PC-3 (cell line): ENCODE measurements around the gene UBE2B. TPM values are rescaled to one million over a fixed set of nuclear protein-coding genes. Genes with fewer than 3 reads are reported as not detected.

Experiments used
- ATAC-seq: fragments of 200-7000 bp; cut with Tn5 transposase; 2 replicates; pipeline ENCODE4 v1.9.1; 2020; ENCODE audit warnings: mild to moderate bottlenecking, moderate library complexity
- Bru-seq: library from RNA; stranded (reverse); fragments of 400-500 nt; gene quantifications from one replicate; lab custom pipeline; 2021; lab: Mats Ljungman, UMichigan
- BruChase-seq, 2 experiments: library from RNA; stranded (reverse); fragments of 400-500 nt; gene quantifications; one replicate each; lab custom pipeline; 2021; lab: Mats Ljungman, UMichigan
- BruUV-seq: library from RNA; stranded (reverse); fragments of 400-500 nt; replicated peaks from 2 replicates; lab custom pipeline; 2021; lab: Mats Ljungman, UMichigan
- CTCF ChIA-PET: fragments of 300-600 bp; sonication (Branson Sonifier 250); formaldehyde crosslinking; loops from one replicate; lab custom pipeline; 2022; ENCODE audit warnings: antibody characterized with exemption; lab: Charles Lee
- POLR2A ChIA-PET: fragments of 300-600 bp; sonication (Branson Sonifier 250); formaldehyde crosslinking; loops from one replicate; lab custom pipeline; 2022; ENCODE audit warnings: antibody characterized with exemption; ENCODE audit not compliant: unreplicated experiment; lab: Charles Lee
- DNase-seq: peaks from one replicate; pipeline ENCODE4 v3.0.0-alpha.2; 2015
- H2AFZ ChIP-seq: fragments of 300-600 bp; sonication (generic); 2 replicates; pipeline ENCODE4 v1.6.0; 2016; ENCODE audit warnings: antibody characterized with exemption, low read length
- H3F3A ChIP-seq: fragments of 300-600 bp; sonication (generic); one replicate; pipeline ENCODE4 v1.6.0; 2017; ENCODE audit warnings: antibody characterized with exemption, low read length, control low read depth, mild to moderate bottlenecking; ENCODE audit not compliant: unreplicated experiment
- H3K27ac ChIP-seq: fragments of 300-600 bp; sonication (generic); 2 replicates; pipeline ENCODE4 v1.5.1; 2016; ENCODE audit warnings: mild to moderate bottlenecking, low read length
- H3K27me3 ChIP-seq: fragments of 300-600 bp; sonication (generic); 2 replicates; pipeline ENCODE4 v1.6.1; 2016; ENCODE audit warnings: low read length, mixed read lengths
- H3K36me3 ChIP-seq: fragments of 300-600 bp; sonication (generic); 2 replicates; pipeline ENCODE4 v1.6.1; 2016; ENCODE audit warnings: low read depth, mixed run types, low read length, mixed read lengths
- H3K4me1 ChIP-seq: fragments of 300-600 bp; sonication (generic); 2 replicates; pipeline ENCODE4 v1.5.1; 2016; ENCODE audit warnings: low read length; ENCODE audit not compliant: insufficient read depth
- H3K4me2 ChIP-seq: fragments of 300-600 bp; sonication (generic); 2 replicates; pipeline ENCODE4 v1.6.0; 2016; ENCODE audit warnings: low read length
- H3K4me3 ChIP-seq: fragments of 300-600 bp; sonication (generic); 2 replicates; pipeline ENCODE4 v1.5.1; 2016; ENCODE audit warnings: mild to moderate bottlenecking, low read length, mixed read lengths
- H3K79me2 ChIP-seq: fragments of 300-600 bp; sonication (generic); 2 replicates; pipeline ENCODE4 v1.6.1; 2017; ENCODE audit warnings: low read length, mixed read lengths
- H3K9ac ChIP-seq: fragments of 300-600 bp; sonication (generic); 2 replicates; pipeline ENCODE4 v1.6.0; 2016; ENCODE audit warnings: mild to moderate bottlenecking, low read length
- H3K9me2 ChIP-seq: fragments of 300-600 bp; sonication (generic); replicated peaks from 2 replicates; pipeline ENCODE4 v1.6.1; 2016; ENCODE audit warnings: mixed run types, low read length, mixed read lengths
- H3K9me3 ChIP-seq: fragments of 300-600 bp; sonication (generic); 2 replicates; pipeline ENCODE4 v1.6.1; 2016; ENCODE audit warnings: low read length, mixed read lengths
- H4K20me1 ChIP-seq: fragments of 300-600 bp; sonication (generic); 2 replicates; pipeline ENCODE4 v1.6.1; 2016; ENCODE audit warnings: low read length, mixed read lengths
- EZH2 ChIP-seq: fragments of 300-600 bp; sonication (generic); IDR thresholded peaks from one replicate; pipeline ENCODE4 v1.6.1; 2017; ENCODE audit warnings: antibody characterized with exemption, mild to moderate bottlenecking, low read length; ENCODE audit not compliant: unreplicated experiment
- EZH2phosphoT487 ChIP-seq: fragments of 300-600 bp; sonication (generic); IDR thresholded peaks from 2 replicates; pipeline ENCODE4 v1.6.1; 2018; ENCODE audit warnings: mild to moderate bottlenecking, antibody characterized with exemption, low read length, borderline replicate concordance
- intact Hi-C: fragments of 100-400 bp; cut with micrococcal nuclease; formaldehyde crosslinking; loops from 2 replicates; pipeline ENCODE4 v1.9.0; 2023
- long read RNA-seq: library from polyadenylated mRNA; unstranded; transcript quantifications from one replicate; pipeline ENCODE4 v2.0.0, GENCODE V29; 2021; ENCODE audit not compliant: unreplicated experiment
- total RNA-seq: library from RNA; depleted of rRNA; stranded (reverse); fragments of >200 nt; gene quantifications from 2 replicates; pipeline ENCODE4 v1.2.3, GENCODE V29; 2014; rRNA removed
- TF ChIP-seq, protein P1 (sequence below): fragments of 300-600 bp; sonication (generic); conservative IDR thresholded peaks from 2 replicates; pipeline ENCODE4 v1.5.1; 2017; ENCODE audit warnings: antibody characterized with exemption, low read depth, mild to moderate bottlenecking, low read length

UBE2B gene
- total RNA-seq (9.5 and 10.0 TPM in 2 replicates), Bru-seq, nascent RNA (percentile 83 among the genes with signal in this experiment), BruChase-seq, experiment 1, labeled RNA remaining after a 6-hour chase (percentile 83 among the genes with signal in this experiment), BruChase-seq, experiment 2, labeled RNA remaining after a 2-hour chase (percentile 84 among the genes with signal in this experiment)
- long read RNA-seq, transcript UBE2B-201 (6 exons, 2,515 nt): major isoform, 15 of 21 reads
- long read RNA-seq, partial matches to known transcripts: 2 of 21 reads
- long read RNA-seq, other reads (novel, unspliced or antisense): 3 of 21 reads

DNA sequence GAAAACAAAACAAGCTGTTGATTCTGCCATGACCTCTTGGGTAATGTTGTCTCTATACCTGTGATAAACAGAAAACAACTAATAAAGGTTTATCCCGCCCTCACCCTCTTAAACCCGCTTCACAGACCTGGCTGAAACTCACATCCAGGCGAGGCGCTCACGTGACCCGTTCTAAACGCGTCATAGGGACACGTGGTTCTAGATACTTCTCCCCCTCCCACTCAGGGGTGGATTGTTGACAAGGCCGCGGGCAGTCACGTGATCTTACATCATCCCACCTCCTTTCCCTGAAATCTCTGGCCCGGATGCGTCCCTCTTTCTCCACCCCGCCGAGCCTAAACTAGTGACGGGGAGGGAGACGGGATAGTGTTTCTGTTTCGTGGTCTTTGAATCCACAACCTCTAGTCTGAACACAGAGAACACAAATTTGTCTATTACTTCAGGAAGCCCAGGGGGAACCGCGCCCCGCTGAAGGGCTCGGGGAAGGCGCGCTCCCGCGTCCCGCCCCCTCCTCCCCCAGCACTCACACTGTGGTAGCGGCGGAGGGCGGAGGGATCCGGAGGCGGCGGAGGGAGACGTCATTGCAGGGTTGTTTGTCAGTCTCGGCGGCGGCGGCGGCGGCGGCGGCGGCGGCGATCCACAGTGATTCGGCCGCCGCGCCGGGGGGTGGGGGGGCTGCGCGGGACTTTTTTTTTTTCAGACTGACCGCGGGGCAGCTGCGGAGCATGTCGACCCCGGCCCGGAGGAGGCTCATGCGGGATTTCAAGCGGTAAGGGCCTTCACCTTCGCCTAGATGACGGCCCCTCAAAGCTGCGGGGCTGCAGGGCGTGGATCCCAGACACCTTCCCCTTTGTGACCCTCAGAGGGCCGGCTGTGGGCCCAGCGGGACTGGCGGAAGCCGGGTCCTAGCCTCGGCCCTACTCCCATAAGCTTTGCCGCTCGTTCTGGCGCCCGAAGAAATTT lies at the start of gene UBE2B:
TSS of gene UBE2B (plus strand) at position 699 of the 963 bp plus-strand sequence. CDS start at position 726, 27 bp downstream.
- Histone ChIP-seq H3K4me3 (peak within 1 kb of the TSS; percentile 99), H3K27me3 (no peaks in the 10 kb centered on the region), H3F3A (no peaks in the 10 kb centered on the region), H3K27ac (peak within 1 kb of the TSS; percentile 89), H3K9me3 (no peaks in the 10 kb centered on the region), H3K4me2 (peak within 1 kb of the TSS; percentile 88), H3K36me3 (no peaks in the 10 kb centered on the region), H2AFZ (peak within 1 kb of the TSS; percentile 96), H3K9ac (peak within 1 kb of the TSS; percentile 99), H3K4me1 (peaks cover 17% of the 10 kb centered on the region), H3K79me2 (peaks cover 52% of the 10 kb centered on the region), H3K9me2 (no peaks in the 10 kb centered on the region), H4K20me1 (peaks cover 16% of the 10 kb centered on the region)
- DNase-seq (peak; percentile 94), ATAC-seq (peak; percentile 64)
- ChIA-PET POLR2A (no interaction called here), CTCF (interaction anchor here (0.5 to 0.6 kb wide), 2 partner anchors 16 to 67 kb away, joined by 3 read pairs; no protein-coding TSS in a partner anchor)
- no TSS peak for BruUV-seq
- TF ChIP-seq EZH2phosphoT487: no peak
- TF ChIP-seq, protein P1, sequence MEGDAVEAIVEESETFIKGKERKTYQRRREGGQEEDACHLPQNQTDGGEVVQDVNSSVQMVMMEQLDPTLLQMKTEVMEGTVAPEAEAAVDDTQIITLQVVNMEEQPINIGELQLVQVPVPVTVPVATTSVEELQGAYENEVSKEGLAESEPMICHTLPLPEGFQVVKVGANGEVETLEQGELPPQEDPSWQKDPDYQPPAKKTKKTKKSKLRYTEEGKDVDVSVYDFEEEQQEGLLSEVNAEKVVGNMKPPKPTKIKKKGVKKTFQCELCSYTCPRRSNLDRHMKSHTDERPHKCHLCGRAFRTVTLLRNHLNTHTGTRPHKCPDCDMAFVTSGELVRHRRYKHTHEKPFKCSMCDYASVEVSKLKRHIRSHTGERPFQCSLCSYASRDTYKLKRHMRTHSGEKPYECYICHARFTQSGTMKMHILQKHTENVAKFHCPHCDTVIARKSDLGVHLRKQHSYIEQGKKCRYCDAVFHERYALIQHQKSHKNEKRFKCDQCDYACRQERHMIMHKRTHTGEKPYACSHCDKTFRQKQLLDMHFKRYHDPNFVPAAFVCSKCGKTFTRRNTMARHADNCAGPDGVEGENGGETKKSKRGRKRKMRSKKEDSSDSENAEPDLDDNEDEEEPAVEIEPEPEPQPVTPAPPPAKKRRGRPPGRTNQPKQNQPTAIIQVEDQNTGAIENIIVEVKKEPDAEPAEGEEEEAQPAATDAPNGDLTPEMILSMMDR: no peak
- no peak for TF ChIP-seq EZH2
- intact Hi-C loops: loop anchor here (2.0 to 5.0 kb wide), 2 partner anchors 156 to 216 kb away; no protein-coding TSS in a partner anchor

DNA sequence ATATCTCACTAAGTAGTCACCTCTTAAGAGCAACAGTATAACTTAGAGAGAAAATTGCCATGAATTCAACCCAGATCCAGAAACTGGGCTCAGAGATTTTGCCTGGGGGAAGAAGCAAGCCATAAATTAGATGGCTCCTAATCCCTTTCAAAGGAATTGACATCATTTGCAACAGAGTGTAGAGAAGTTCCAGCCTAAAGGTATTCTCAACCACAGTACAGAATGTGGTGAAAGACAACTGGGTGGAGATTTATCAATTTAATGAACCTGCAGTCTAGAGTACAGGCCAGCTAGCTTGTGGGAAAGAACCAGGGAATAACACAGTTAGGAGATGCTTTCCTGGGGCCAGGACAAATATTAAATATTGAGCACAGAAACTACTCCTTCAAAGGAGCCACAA lies 44.0 kb upstream of the UBE2B start:
- Histone ChIP-seq H3K9ac (no peak overlapping the region), H2AFZ (no peak overlapping the region), H3K27ac (no peak overlapping the region), H3K79me2 (no peaks in the 10 kb centered on the region), H3K4me3 (no peak overlapping the region), H3K27me3 (no peaks in the 10 kb centered on the region), H3K36me3 (no peaks in the 10 kb centered on the region), H3K9me3 (peaks cover 9% of the 10 kb centered on the region; the same call in 1 of the 2 replicates), H4K20me1 (no peaks in the 10 kb centered on the region), H3K4me1 (no peaks in the 10 kb centered on the region), H3K9me2 (no peaks in the 10 kb centered on the region), H3F3A (no peaks in the 10 kb centered on the region), H3K4me2 (no peak overlapping the region)
- ATAC-seq: no peak
- ChIA-PET CTCF (no interaction called here), POLR2A (no interaction called here)
- DNase-seq: no peak
- intact Hi-C loops: no loop called here
- no peak for TF ChIP-seq EZH2phosphoT487
- TF ChIP-seq EZH2: no peak
- TF ChIP-seq, protein P1: no peak
- BruUV-seq: no TSS peak
